ENCODE data around the gene CLSTN1. TPM values are rescaled to one million over a fixed set of nuclear protein-coding genes. Genes with fewer than 3 reads are reported as not detected.

Gene CLSTN1
- polyA plus RNA-seq, 1 of the 3 experiments (the other 2 are of a cell fraction), result 59.6 TPM

DNA sequence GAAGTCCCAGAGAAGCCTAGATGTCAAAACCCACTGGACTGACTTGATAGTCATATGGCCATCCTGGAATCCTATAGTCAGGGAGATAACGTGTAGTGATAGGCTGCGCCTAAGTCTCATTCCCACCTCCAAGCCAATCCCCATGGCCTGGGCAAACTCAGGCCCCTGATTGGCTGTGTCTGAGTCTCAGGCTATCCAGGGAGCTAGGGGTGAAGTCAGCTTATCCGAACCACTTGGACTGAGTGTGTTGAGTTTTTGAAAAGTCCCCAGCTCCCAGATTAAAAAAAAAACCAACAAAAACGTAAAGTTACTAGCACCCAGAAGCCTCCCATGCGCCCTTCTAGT lies 120.6 kb downstream of the CLSTN1 start:
- H3K9ac ChIP-seq, result no peak overlapping the region
- no peak for DNase-seq
- no peaks in the 10 kb centered on the region for H3K9me3 ChIP-seq
- no peak for TF ChIP-seq TAF1 (IDR thresholded peaks at IDR 0.05; ENCODE audit: borderline replicate concordance, low read depth, low read length)
- no peaks in the 10 kb centered on the region for H3K9me2 ChIP-seq
- no peaks in the 10 kb centered on the region for H3K27me3 ChIP-seq (ENCODE audit: insufficient read depth)
- H3K4me2 ChIP-seq, result no peak overlapping the region
- H4K20me1 ChIP-seq (ENCODE audit: insufficient read depth), result no peaks in the 10 kb centered on the region
- no peak overlapping the region for H3K4me3 ChIP-seq (ENCODE audit: low read depth in 2 of 2, low read length in 1 of 2)
- H3K4me1 ChIP-seq (ENCODE audit: control insufficient read depth in 1 of 2, insufficient read depth in 2 of 2, low read depth in 1 of 2, low read length in 1 of 2), result peaks cover 0 to 6% of the 10 kb centered on the region in 2 experiments; a peak in 1 of 4 replicates
- CTCF ChIA-PET, result interaction anchor here (1.0 to 2.2 kb wide), 6 partner anchors 12 to 76 kb away, joined by 3 to 10 read pairs (median 6); no protein-coding TSS in a partner anchor
- H2AFZ ChIP-seq (ENCODE audit: low read depth), result no peak overlapping the region
- H3K36me3 ChIP-seq (replicated peaks in 1 of 2; ENCODE audit: control insufficient read depth in 1 of 2, insufficient read depth in 2 of 2, low read length in 1 of 2), result no peaks in the 10 kb centered on the region
- H3F3A ChIP-seq (replicated peaks; ENCODE audit: insufficient read depth), result peaks cover 14% of the 10 kb centered on the region
- H3K79me2 ChIP-seq (ENCODE audit: insufficient read depth), result no peaks in the 10 kb centered on the region
- H3K27ac ChIP-seq (ENCODE audit: low read depth in 2 of 2, low read length in 1 of 2), result no peak overlapping the region
- WGBS (ENCODE audit: low lambda C conversion rate), result 98% methylated on average over 5 of the region's 5 CpGs
- POLR2A ChIA-PET, result no interaction called here

DNA sequence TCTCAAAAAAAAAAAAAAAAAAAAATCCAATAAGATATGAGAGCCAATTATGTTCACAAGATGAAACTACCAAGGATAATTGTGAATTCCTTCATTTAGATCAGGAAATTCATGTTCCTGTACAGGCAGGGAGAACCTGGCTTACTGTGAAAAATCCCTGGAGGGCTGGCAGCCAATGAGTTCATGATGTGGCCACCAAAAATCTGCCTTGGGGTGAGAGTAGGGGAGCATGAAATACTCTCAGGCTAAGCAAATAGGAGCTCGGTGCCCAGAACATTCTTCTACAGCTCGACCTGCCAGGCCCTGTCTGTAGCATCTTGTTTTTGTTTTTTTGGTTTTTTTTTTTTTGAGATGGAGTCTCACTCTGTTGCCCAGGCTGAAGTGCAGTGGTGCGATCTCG lies 122.1 kb downstream of the CLSTN1 start:
- Histone ChIP-seq H3K9ac (no peak overlapping the region), H4K20me1 (ENCODE audit: insufficient read depth) (no peaks in the 10 kb centered on the region), H3K9me2 (no peaks in the 10 kb centered on the region), H2AFZ (ENCODE audit: low read depth) (no peak overlapping the region), H3K9me3 (no peaks in the 10 kb centered on the region), H3K4me1 (ENCODE audit: control insufficient read depth in 1 of 2, insufficient read depth in 2 of 2, low read depth in 1 of 2, low read length in 1 of 2) (peaks cover 0 to 6% of the 10 kb centered on the region in 2 experiments; a peak in 1 of 4 replicates), H3K36me3 (replicated peaks in 1 of 2; ENCODE audit: control insufficient read depth in 1 of 2, insufficient read depth in 2 of 2, low read length in 1 of 2) (no peaks in the 10 kb centered on the region), H3K27me3 (ENCODE audit: insufficient read depth) (no peaks in the 10 kb centered on the region), H3K79me2 (ENCODE audit: insufficient read depth) (no peaks in the 10 kb centered on the region), H3K27ac (ENCODE audit: low read depth in 2 of 2, low read length in 1 of 2) (no peak overlapping the region), H3K4me3 (ENCODE audit: low read depth in 2 of 2, low read length in 1 of 2) (no peak overlapping the region), H3K4me2 (no peak overlapping the region), H3F3A (replicated peaks; ENCODE audit: insufficient read depth) (peaks cover 14% of the 10 kb centered on the region)
- TF ChIP-seq FOXM1 (IDR thresholded peaks at IDR 0.05; ENCODE audit: low read depth), result no peak
- TF ChIP-seq EP300 (IDR thresholded peaks at IDR 0.05; ENCODE audit: borderline replicate concordance in 1 of 2, low read depth in 1 of 2, low read length in 1 of 2), result no peak
- no peak for TF ChIP-seq GABPA (IDR thresholded peaks at IDR 0.05; ENCODE audit: low read depth)
- no peak for DNase-seq
- CTCF ChIA-PET, result interaction anchor here (0.6 to 1.6 kb wide), 8 partner anchors 8 to 174 kb away, joined by 3 to 10 read pairs (median 4); no protein-coding TSS in a partner anchor
- POLR2A ChIA-PET, result no interaction called here
- 85% methylated on average over 4 of the region's 4 CpGs for WGBS (ENCODE audit: low lambda C conversion rate)

DNA sequence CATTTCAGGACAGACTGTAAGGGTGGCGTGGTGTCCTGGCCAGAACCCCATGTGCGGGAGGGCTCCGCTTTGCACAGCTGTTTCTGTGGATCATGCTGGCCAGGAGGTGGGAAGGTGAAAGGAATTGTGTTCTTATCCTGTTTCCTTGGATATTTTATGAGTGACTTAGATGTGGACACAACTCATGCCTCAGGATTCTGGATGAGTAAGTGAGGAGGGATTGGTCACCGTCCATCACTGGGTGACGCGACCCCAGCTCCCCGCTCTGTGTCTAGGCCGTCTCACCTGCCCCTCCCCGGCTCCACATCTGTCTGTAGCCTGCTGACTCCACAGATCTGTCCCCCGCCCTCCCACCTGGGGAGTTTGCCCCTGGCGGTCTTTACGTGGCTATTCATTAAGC lies 123.4 kb downstream of the CLSTN1 start:
- Histone ChIP-seq H3K27ac (ENCODE audit: low read depth in 2 of 2, low read length in 1 of 2) (peak overlapping the region in 1 of 2 experiments; percentile 72; a peak in 2 of 4 replicates), H4K20me1 (ENCODE audit: insufficient read depth) (no peaks in the 10 kb centered on the region), H3K79me2 (ENCODE audit: insufficient read depth) (no peaks in the 10 kb centered on the region), H3K4me3 (ENCODE audit: low read depth in 2 of 2, low read length in 1 of 2) (no peak overlapping the region), H3K36me3 (replicated peaks in 1 of 2; ENCODE audit: control insufficient read depth in 1 of 2, insufficient read depth in 2 of 2, low read length in 1 of 2) (no peaks in the 10 kb centered on the region), H3K9me3 (no peaks in the 10 kb centered on the region), H3K4me1 (ENCODE audit: control insufficient read depth in 1 of 2, insufficient read depth in 2 of 2, low read depth in 1 of 2, low read length in 1 of 2) (peaks cover 0 to 1% of the 10 kb centered on the region in 2 experiments; a peak in 1 of 4 replicates), H3K9ac (peak overlapping the region; percentile 34; the same call in 1 of the 2 replicates), H3F3A (replicated peaks; ENCODE audit: insufficient read depth) (peaks cover 10% of the 10 kb centered on the region), H3K9me2 (no peaks in the 10 kb centered on the region), H3K4me2 (peak overlapping the region; percentile 33), H3K27me3 (ENCODE audit: insufficient read depth) (no peaks in the 10 kb centered on the region), H2AFZ (ENCODE audit: low read depth) (no peak overlapping the region)
- CTCF ChIA-PET, result interaction anchor here (0.8 to 1.1 kb wide), 3 partner anchors 9 to 21 kb away, joined by 3 to 4 read pairs (median 3); no protein-coding TSS in a partner anchor
- WGBS (ENCODE audit: low lambda C conversion rate), result 20% methylated on average over 5 of the region's 12 CpGs
- DNase-seq, result peak; percentile 22
- POLR2A ChIA-PET, result no interaction called here
- TF ChIP-seq IRF3 (IDR thresholded peaks at IDR 0.05; ENCODE audit: low read depth, low read length), result no peak
- peak; percentile 79 for TF ChIP-seq FOSL2 (IDR thresholded peaks at IDR 0.05; ENCODE audit: borderline replicate concordance, low read depth)
- TF ChIP-seq, protein P1, sequence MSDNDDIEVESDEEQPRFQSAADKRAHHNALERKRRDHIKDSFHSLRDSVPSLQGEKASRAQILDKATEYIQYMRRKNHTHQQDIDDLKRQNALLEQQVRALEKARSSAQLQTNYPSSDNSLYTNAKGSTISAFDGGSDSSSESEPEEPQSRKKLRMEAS (IDR thresholded peaks at IDR 0.05; ENCODE audit: low read depth), result 0 out of 2 replicates have a peak, but pooled peaks have one; percentile 21
- no peak for TF ChIP-seq ELF1 (IDR thresholded peaks at IDR 0.05)
- TF ChIP-seq, protein P2, sequence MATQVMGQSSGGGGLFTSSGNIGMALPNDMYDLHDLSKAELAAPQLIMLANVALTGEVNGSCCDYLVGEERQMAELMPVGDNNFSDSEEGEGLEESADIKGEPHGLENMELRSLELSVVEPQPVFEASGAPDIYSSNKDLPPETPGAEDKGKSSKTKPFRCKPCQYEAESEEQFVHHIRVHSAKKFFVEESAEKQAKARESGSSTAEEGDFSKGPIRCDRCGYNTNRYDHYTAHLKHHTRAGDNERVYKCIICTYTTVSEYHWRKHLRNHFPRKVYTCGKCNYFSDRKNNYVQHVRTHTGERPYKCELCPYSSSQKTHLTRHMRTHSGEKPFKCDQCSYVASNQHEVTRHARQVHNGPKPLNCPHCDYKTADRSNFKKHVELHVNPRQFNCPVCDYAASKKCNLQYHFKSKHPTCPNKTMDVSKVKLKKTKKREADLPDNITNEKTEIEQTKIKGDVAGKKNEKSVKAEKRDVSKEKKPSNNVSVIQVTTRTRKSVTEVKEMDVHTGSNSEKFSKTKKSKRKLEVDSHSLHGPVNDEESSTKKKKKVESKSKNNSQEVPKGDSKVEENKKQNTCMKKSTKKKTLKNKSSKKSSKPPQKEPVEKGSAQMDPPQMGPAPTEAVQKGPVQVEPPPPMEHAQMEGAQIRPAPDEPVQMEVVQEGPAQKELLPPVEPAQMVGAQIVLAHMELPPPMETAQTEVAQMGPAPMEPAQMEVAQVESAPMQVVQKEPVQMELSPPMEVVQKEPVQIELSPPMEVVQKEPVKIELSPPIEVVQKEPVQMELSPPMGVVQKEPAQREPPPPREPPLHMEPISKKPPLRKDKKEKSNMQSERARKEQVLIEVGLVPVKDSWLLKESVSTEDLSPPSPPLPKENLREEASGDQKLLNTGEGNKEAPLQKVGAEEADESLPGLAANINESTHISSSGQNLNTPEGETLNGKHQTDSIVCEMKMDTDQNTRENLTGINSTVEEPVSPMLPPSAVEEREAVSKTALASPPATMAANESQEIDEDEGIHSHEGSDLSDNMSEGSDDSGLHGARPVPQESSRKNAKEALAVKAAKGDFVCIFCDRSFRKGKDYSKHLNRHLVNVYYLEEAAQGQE (IDR thresholded peaks at IDR 0.05; ENCODE audit: low read depth, low read length), result no peak
- no peak for TF ChIP-seq TAF1 (IDR thresholded peaks at IDR 0.05; ENCODE audit: borderline replicate concordance, low read depth, low read length)
- TF ChIP-seq NFIC (IDR thresholded peaks at IDR 0.05; ENCODE audit: borderline replicate concordance), result no peak
- no peak for TF ChIP-seq FOXM1 (IDR thresholded peaks at IDR 0.05; ENCODE audit: low read depth)
- no peak for TF ChIP-seq EP300 (IDR thresholded peaks at IDR 0.05; ENCODE audit: borderline replicate concordance in 1 of 2, low read depth in 1 of 2, low read length in 1 of 2)
- TF ChIP-seq USF1 (IDR thresholded peaks at IDR 0.05; ENCODE audit: borderline replicate concordance, low read depth), result no peak
- peak; percentile 54 for TF ChIP-seq TCF12 (IDR thresholded peaks at IDR 0.05)
- no peak for TF ChIP-seq MEF2A (IDR thresholded peaks at IDR 0.05; ENCODE audit: borderline replicate concordance, low read depth)
- peak; percentile 58 for TF ChIP-seq JUND (IDR thresholded peaks at IDR 0.05)
- TF ChIP-seq RAD21 (IDR thresholded peaks at IDR 0.05; ENCODE audit: low read length), result no peak
- TF ChIP-seq SMC3 (IDR thresholded peaks at IDR 0.05; ENCODE audit: low read depth, low read length), result no peak

Measured in SK-N-SH (cell line).